Gastrocnemius medialis (tissue), 4 donors: Measurements from ENCODE around the gene SLC23A3. TPM values are rescaled to one million over a fixed set of nuclear protein-coding genes. Genes with fewer than 3 reads are reported as not detected.
A peak's percentile ranks its signal among the peaks of the same experiment; 100 is the strongest.

Source experiments
- ATAC-seq, 2 donors: fragments of 150-250 bp; one replicate each; pipeline ENCODE4 v1.9.1; 2016
- DNase-seq, 2 donors: peaks; one replicate each; pipeline ENCODE4 v3.0.0-alpha.2; 2019
- H3K27ac ChIP-seq, 4 donors: fragments of 200-600 bp; sonication (generic); 1 replicate in 1 of 4; 2 replicates in 3 of 4; pipeline ENCODE4 v1.5.1; 2016 to 2018; ENCODE audit warnings: mild to moderate bottlenecking in 2 of 4, moderate library complexity in 1 of 4
- H3K27me3 ChIP-seq, 3 donors: fragments of 200-600 bp; sonication (generic) in 2 of 3; 1 replicate in 1 of 3; 2 replicates in 2 of 3; pipeline versions ENCODE4 v1.5.1 to v1.6.0; 2016 to 2019; ENCODE audit warnings: mild to moderate bottlenecking in 1 of 3, moderate library complexity in 1 of 3
- H3K36me3 ChIP-seq, 2 donors: fragments of 200-600 bp; sonication (generic) in 1 of 2; one replicate each; pipeline ENCODE4 v1.5.1; 2017 to 2018
- H3K4me1 ChIP-seq, 2 donors: fragments of 200-600 bp; sonication (generic) in 1 of 2; one replicate each; pipeline ENCODE4 v1.5.1; 2016 to 2017; ENCODE audit warnings: mild to moderate bottlenecking in 2 of 2
- H3K4me3 ChIP-seq, 4 donors: fragments of 200-600 bp; sonication (generic) in 3 of 4; 1 replicate in 1 of 4; 2 replicates in 3 of 4; pipeline ENCODE4 v1.5.1; 2016 to 2019; ENCODE audit warnings: mild to moderate bottlenecking in 2 of 4
- H3K9me3 ChIP-seq, 3 donors: fragments of 200-600 bp; sonication (generic) in 2 of 3; 1 replicate in 1 of 3; 2 replicates in 2 of 3; pipeline ENCODE4 v1.5.1; 2016 to 2019
- CTCF ChIP-seq, 5 experiments: fragments of 450-650 bp in 3 of 5; fragments of 200-600 bp in 2 of 5; sonication (generic) in 2 of 5; IDR thresholded peaks in 4 of 5; conservative IDR thresholded peaks in 1 of 5; 1 replicate in 4 of 5; 2 replicates in 1 of 5; pipeline ENCODE4 v1.5.1; 2016 to 2019; ENCODE audit warnings: antibody characterized with exemption in 5 of 5, mild to moderate bottlenecking in 3 of 5, moderate library complexity in 3 of 5
- POLR2A ChIP-seq, 2 donors: fragments of 450-650 bp; IDR thresholded peaks; one replicate each; pipeline ENCODE4 v1.6.1; 2017; ENCODE audit warnings: antibody characterized with exemption in 2 of 2, mild to moderate bottlenecking in 2 of 2, moderate library complexity in 2 of 2
- in situ Hi-C, 4 donors: fragments of 200-750 bp; cut with MboI; loops; one replicate each; pipeline versions ENCODE4 v1.15.0 to v1.8.0; 2017; ENCODE audit warnings: low sequenced_read_pairs in 4 of 4
- intact Hi-C: fragments of 100-400 bp; cut with DNase I; formaldehyde crosslinking; loops from one replicate; pipeline ENCODE4 v1.15.1; 2023; ENCODE audit warnings: low total_unique reads
- total RNA-seq, 4 donors: library from RNA; depleted of rRNA; stranded (reverse); fragments of >200 nt; gene quantifications; one replicate each; pipeline versions ENCODE4 v1.1.0 to v1.2.3, GENCODE V29; 2016

SLC23A3 gene
- total RNA-seq, 4 donors from 2014 or later: 0.11 to 1.5 TPM; not detected in 2

- Histone ChIP-seq H3K27ac (no peak overlapping the region), H3K4me3 (no peak overlapping the region), H3K4me1 (peaks cover 11 to 14% of the 10 kb centered on the region in 2 donors), H3K9me3 (no peaks in the 10 kb centered on the region), H3K27me3 (no peaks in the 10 kb centered on the region), H3K36me3 (peaks cover 0 to 52% of the 10 kb centered on the region in 2 donors)
- TF ChIP-seq CTCF (IDR thresholded peaks at IDR 0.05 in 4 of 5, conservative IDR thresholded peaks at IDR 0.05 in 1 of 5) (no peak), POLR2A (IDR thresholded peaks at IDR 0.05) (no peak)
- ATAC-seq (no peak), DNase-seq (no peak)
- intact Hi-C loops: no loop called here
- in situ Hi-C loops: no loop called here
Observed at GRCh38 chr2:219180961-219181360, 11.1 kb upstream of the SLC23A3 start.

- TF ChIP-seq CTCF (IDR thresholded peaks at IDR 0.05 in 4 of 5, conservative IDR thresholded peaks at IDR 0.05 in 1 of 5) (no peak), POLR2A (IDR thresholded peaks at IDR 0.05) (no peak)
- in situ Hi-C loops (no loop called here), intact Hi-C loops (loop anchor here (5.0 kb wide), 1 partner anchor 207 kb away; the partner anchor contains the start of gene DNPEP)
- H3K27me3 ChIP-seq: no peaks in the 10 kb centered on the region
- H3K4me3 ChIP-seq: peak overlapping the region in 1 of 4 donors; percentile 86
- H3K27ac ChIP-seq: no peak overlapping the region
- DNase-seq (no peak), ATAC-seq (no peak)
- peaks cover 17 to 21% of the 10 kb centered on the region in 2 donors for H3K4me1 ChIP-seq
- no peaks in the 10 kb centered on the region for H3K9me3 ChIP-seq
- peaks cover 0 to 59% of the 10 kb centered on the region in 2 donors for H3K36me3 ChIP-seq
Observed at GRCh38 chr2:219179601-219180465, 10.0 kb upstream of the SLC23A3 start.

GRCh38 chr2:219178377-219179175 lies 8.7 kb upstream of the SLC23A3 start:
- peak in 1 of 5 experiments; percentile 28 for TF ChIP-seq CTCF (IDR thresholded peaks at IDR 0.05 in 4 of 5, conservative IDR thresholded peaks at IDR 0.05 in 1 of 5)
- TF ChIP-seq POLR2A (IDR thresholded peaks at IDR 0.05): no peak
- intact Hi-C loops: loop anchor here (1.0 to 5.0 kb wide), 4 partner anchors 18 to 209 kb away; partner anchors contain the start of genes ABCB6, DNPEP, NHEJ1 and ZFAND2B
- Histone ChIP-seq H3K4me1 (peaks cover 17 to 21% of the 10 kb centered on the region in 2 donors), H3K4me3 (peak overlapping the region; percentile 73 to 96 (median 86)), H3K27ac (peak overlapping the region; percentile 94 to 99 (median 99)), H3K27me3 (no peaks in the 10 kb centered on the region), H3K9me3 (no peaks in the 10 kb centered on the region), H3K36me3 (peaks cover 0 to 62% of the 10 kb centered on the region in 2 donors)
- in situ Hi-C loops: no loop called here
- ATAC-seq: peak; percentile 5 to 8
- peak; percentile 14 to 34 for DNase-seq

- TF ChIP-seq POLR2A (IDR thresholded peaks at IDR 0.05) (peak; percentile 96 to 99), CTCF (IDR thresholded peaks at IDR 0.05 in 4 of 5, conservative IDR thresholded peaks at IDR 0.05 in 1 of 5) (peak; percentile 25 to 72 (median 66))
- no peaks in the 10 kb centered on the region for H3K27me3 ChIP-seq
- H3K9me3 ChIP-seq: no peaks in the 10 kb centered on the region
- in situ Hi-C loops: no loop called here
- peak within 1 kb of the TSS; percentile 94 to 99 (median 99) for H3K27ac ChIP-seq
- DNase-seq (peak; percentile 86 to 89), ATAC-seq (peak; percentile 85 to 90)
- H3K36me3 ChIP-seq: peaks cover 0 to 62% of the 10 kb centered on the region in 2 donors
- H3K4me3 ChIP-seq: peak within 1 kb of the TSS; percentile 87 to 96 (median 95)
- H3K4me1 ChIP-seq: peaks cover 17 to 21% of the 10 kb centered on the region in 2 donors
- intact Hi-C loops: loop anchor here (1.0 to 5.0 kb wide), 7 partner anchors 17 to 210 kb away; partner anchors contain the start of genes ABCB6, DNAJB2, DNPEP and GLB1L
Observed at GRCh38 chr2:219177552-219178376, 7.9 kb upstream of the SLC23A3 start, which contains the start of gene RETREG2. RETREG2 (plus strand) TSS chr2:219178275; CDS start chr2:219178353, 78 bp downstream.
